H9 (cell line): ENCODE results near the gene RHOB. TPM values are rescaled to one million over a fixed set of nuclear protein-coding genes. Genes with fewer than 3 reads are reported as not detected.

Source experiments
- DNase-seq: peaks from one replicate; pipeline ENCODE4 v3.0.0-alpha.2; 2017
- H2AFZ ChIP-seq: one replicate; pipeline ENCODE4 v1.6.1; 2013; ENCODE audit warnings: mild to moderate bottlenecking, low read length, control low read depth, moderate library complexity
- H2AK5ac ChIP-seq: 2 replicates; pipeline ENCODE4 v1.6.1; 2013; ENCODE audit warnings: low read length, control low read depth, mixed read lengths; ENCODE audit not compliant: insufficient read length
- H2BK120ac ChIP-seq: one replicate; pipeline ENCODE4 v1.6.1; 2013; ENCODE audit warnings: low read depth, mild to moderate bottlenecking, low read length, control low read depth, inconsistent platforms; ENCODE audit not compliant: poor library complexity, severe bottlenecking
- H2BK12ac ChIP-seq: 2 replicates; pipeline ENCODE4 v1.6.1; 2013; ENCODE audit warnings: low read length, control low read depth, mixed read lengths, low read depth; ENCODE audit not compliant: insufficient read length
- H2BK15ac ChIP-seq: 2 replicates; pipeline ENCODE4 v1.6.1; 2013; ENCODE audit warnings: low read depth, low read length, control low read depth
- H2BK20ac ChIP-seq: one replicate; pipeline ENCODE4 v1.6.1; 2013; ENCODE audit warnings: low read depth, mild to moderate bottlenecking, low read length, control low read depth, inconsistent platforms; ENCODE audit not compliant: poor library complexity, severe bottlenecking
- H2BK5ac ChIP-seq: 2 replicates; pipeline ENCODE4 v1.6.1; 2013; ENCODE audit warnings: low read length, control low read depth, mixed read lengths; ENCODE audit not compliant: insufficient read length
- H3K14ac ChIP-seq: 2 replicates; pipeline ENCODE4 v1.6.1; 2013; ENCODE audit warnings: low read length, control low read depth; ENCODE audit not compliant: insufficient read depth
- H3K18ac ChIP-seq: 2 replicates; pipeline ENCODE4 v1.6.1; 2013; ENCODE audit warnings: low read depth, mild to moderate bottlenecking, mixed read lengths, low read length, control low read depth; ENCODE audit not compliant: insufficient read length
- H3K23ac ChIP-seq: 2 replicates; pipeline ENCODE4 v1.6.1; 2013; ENCODE audit warnings: low read length, control low read depth, mixed read lengths, low read depth; ENCODE audit not compliant: insufficient read length
- H3K23me2 ChIP-seq: 2 replicates; pipeline ENCODE4 v1.6.1; 2013; ENCODE audit warnings: low read depth, mild to moderate bottlenecking, mixed read lengths, low read length, control low read depth; ENCODE audit not compliant: insufficient read length, poor library complexity, severe bottlenecking
- H3K27ac ChIP-seq: 2 replicates; pipeline ENCODE4 v1.5.1; 2013; ENCODE audit warnings: low read length, control low read depth, mixed read lengths, low read depth; ENCODE audit not compliant: insufficient read length
- H3K27me3 ChIP-seq: 2 replicates; pipeline ENCODE4 v1.6.1; 2013; ENCODE audit warnings: low read length, control low read depth, inconsistent platforms; ENCODE audit not compliant: insufficient read depth
- H3K4ac ChIP-seq: 2 replicates; pipeline ENCODE4 v1.6.1; 2013; ENCODE audit warnings: low read depth, mild to moderate bottlenecking, control low read depth, inconsistent platforms, low read length, moderate library complexity
- H3K4me1 ChIP-seq: 2 replicates; pipeline ENCODE4 v1.6.1; 2013; ENCODE audit warnings: low read length, control low read depth, inconsistent platforms; ENCODE audit not compliant: insufficient read depth
- H3K4me2 ChIP-seq: 2 replicates; pipeline ENCODE4 v1.6.1; 2013; ENCODE audit warnings: low read length, control low read depth, mixed read lengths; ENCODE audit not compliant: insufficient read length, insufficient read depth
- H3K56ac ChIP-seq: 2 replicates; pipeline ENCODE4 v1.6.1; 2013; ENCODE audit warnings: low read depth, mild to moderate bottlenecking, mixed read lengths, low read length, control low read depth; ENCODE audit not compliant: insufficient read length
- H3K79me1 ChIP-seq: 2 replicates; pipeline ENCODE4 v1.6.1; 2013; ENCODE audit warnings: low read depth, mild to moderate bottlenecking, moderate library complexity, low read length, control low read depth, inconsistent platforms; ENCODE audit not compliant: insufficient read depth, poor library complexity, severe bottlenecking
- H3K79me2 ChIP-seq: 2 replicates; pipeline ENCODE4 v1.6.1; 2013; ENCODE audit warnings: low read length, control low read depth, inconsistent platforms; ENCODE audit not compliant: insufficient read depth
- H3K9ac ChIP-seq: 2 replicates; pipeline ENCODE4 v1.6.1; 2013; ENCODE audit warnings: low read length, control low read depth, mixed read lengths; ENCODE audit not compliant: insufficient read length; ENCODE audit errors: extremely low read depth
- H3K9me3 ChIP-seq: one replicate; pipeline ENCODE4 v1.6.1; 2013; ENCODE audit warnings: low read depth, low read length, inconsistent platforms; ENCODE audit not compliant: control insufficient read depth
- H3T11ph ChIP-seq: one replicate; pipeline ENCODE4 v1.6.1; 2013; ENCODE audit warnings: mild to moderate bottlenecking, low read length, control low read depth, inconsistent platforms
- H4K20me1 ChIP-seq: one replicate; pipeline ENCODE4 v1.6.1; 2013; ENCODE audit not compliant: control insufficient read depth, insufficient read length, insufficient read depth
- H4K5ac ChIP-seq: 2 replicates; pipeline ENCODE4 v1.6.1; 2013; ENCODE audit warnings: low read depth, mild to moderate bottlenecking, mixed read lengths, low read length, control low read depth; ENCODE audit not compliant: insufficient read length
- H4K8ac ChIP-seq: replicated peaks from 2 replicates; pipeline ENCODE4 v1.6.1; 2013; ENCODE audit warnings: low read length, control low read depth, mixed read lengths, low read depth; ENCODE audit not compliant: insufficient read length
- H4K91ac ChIP-seq: 2 replicates; pipeline ENCODE4 v1.6.1; 2013; ENCODE audit warnings: low read depth, mild to moderate bottlenecking, moderate library complexity, mixed read lengths, low read length, control low read depth; ENCODE audit not compliant: insufficient read length
- H3K27ac Mint-ChIP-seq, 3 experiments: 2 replicates in 2 of 3; 3 replicates in 1 of 3; pipeline ENCODE4 v1.8.0; 2020 to 2021; ENCODE audit warnings: mixed read lengths in 3 of 3, mild to moderate bottlenecking in 1 of 3, moderate library complexity in 1 of 3
- H3K27me3 Mint-ChIP-seq: 2 replicates; pipeline ENCODE4 v1.8.0; 2021; ENCODE audit warnings: low read depth, mild to moderate bottlenecking, moderate library complexity, mixed read lengths
- H3K36me3 Mint-ChIP-seq, 3 experiments: 2 replicates in 2 of 3; 3 replicates in 1 of 3; pipeline ENCODE4 v1.8.0; 2020 to 2021; ENCODE audit warnings: low read depth in 3 of 3, mixed read lengths in 3 of 3; ENCODE audit not compliant: insufficient read depth in 1 of 3
- H3K4me1 Mint-ChIP-seq, 2 experiments: 2 replicates each; pipeline ENCODE4 v1.8.0; 2020; ENCODE audit warnings: mixed read lengths in 2 of 2
- H3K4me3 Mint-ChIP-seq, 2 experiments: 2 replicates in 1 of 2; 3 replicates in 1 of 2; pipeline ENCODE4 v1.8.0; 2020 to 2021; ENCODE audit warnings: mild to moderate bottlenecking in 2 of 2, mixed read lengths in 2 of 2, moderate library complexity in 1 of 2
- H3K9me3 Mint-ChIP-seq, 2 experiments: 2 replicates in 1 of 2; 3 replicates in 1 of 2; pipeline ENCODE4 v1.8.0; 2020; ENCODE audit warnings: mild to moderate bottlenecking in 2 of 2, mixed read lengths in 2 of 2, moderate library complexity in 1 of 2
- CTCF ChIP-seq: fragments of 200-600 bp; sonication (generic); conservative IDR thresholded peaks from 3 replicates; pipeline ENCODE4 v1.8.0; 2021; ENCODE audit warnings: antibody characterized with exemption, mild to moderate bottlenecking
- WGBS: extraction: QIAGEN DNeasy Blood & Tissue Kit; methylation state at CpG from one replicate; pipeline ENCODE4 v1.1.7; 2013; ENCODE audit warnings: missing lambda C conversion rate, low lambda C conversion rate, mixed read lengths; ENCODE audit not compliant: insufficient read length; ENCODE audit errors: extremely low coverage; 5-methylcytosine and 5-hydroxymethylcytosine counted together
- total RNA-seq: library from RNA; stranded (reverse); gene quantifications from 2 replicates; pipeline ENCODE4 v1.2.1, GENCODE V29; 2021

Gene RHOB
- total RNA-seq, 1 experiment from 2014 or later, result 10.3 TPM

DNA sequence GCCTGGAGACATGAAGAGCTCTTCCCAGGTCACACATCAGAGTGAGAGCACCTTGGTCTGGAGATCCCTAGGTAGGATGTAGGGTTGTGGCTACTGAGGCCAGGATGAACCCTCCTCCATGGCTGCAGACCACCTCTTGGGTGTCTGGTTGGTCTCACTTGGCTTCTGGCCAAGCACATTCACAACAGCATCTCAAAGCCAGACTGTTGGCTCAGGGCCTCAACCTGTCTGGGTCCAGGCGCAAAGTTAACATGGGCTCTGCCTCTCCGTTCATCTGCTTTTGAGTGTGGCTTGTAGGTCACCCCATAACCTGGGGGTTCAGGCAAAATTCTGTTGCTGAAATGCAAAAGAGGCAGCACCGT is 40.1 kb downstream of the RHOB start:
- Histone ChIP-seq H4K5ac (no peak overlapping the region), H3K27me3 (no peaks in the 10 kb centered on the region), H3K9me3 (no peaks in the 10 kb centered on the region), H3K4me1 (peaks cover 2% of the 10 kb centered on the region; the same call in 1 of the 2 replicates), H3K4ac (no peak overlapping the region), H2AFZ (no peak overlapping the region), H3K4me2 (no peak overlapping the region), H3K18ac (no peak overlapping the region), H2BK12ac (no peak overlapping the region), H3K9ac (no peak overlapping the region), H2BK15ac (no peak overlapping the region), H3K79me1 (no peaks in the 10 kb centered on the region), H3K27ac (no peak overlapping the region), H2BK5ac (no peak overlapping the region), H2BK120ac (no peak overlapping the region), H3K23ac (no peak overlapping the region), H3K23me2 (no peaks in the 10 kb centered on the region), H4K20me1 (no peaks in the 10 kb centered on the region), H3K79me2 (no peaks in the 10 kb centered on the region), H3K14ac (0 out of 2 replicates have a peak overlapping the region, but pooled peaks have one; percentile 17), H2BK20ac (no peak overlapping the region), H2AK5ac (no peak overlapping the region), H4K8ac (no peak overlapping the region), H3T11ph (no peak overlapping the region), H4K91ac (no peak overlapping the region), H3K56ac (no peak overlapping the region)
- H3K4me1 Mint-ChIP-seq, result peaks cover 30 to 34% of the 10 kb centered on the region in 2 experiments
- no peak for DNase-seq
- no peak for TF ChIP-seq CTCF
- no peak overlapping the region for H3K4me3 Mint-ChIP-seq
- H3K36me3 Mint-ChIP-seq, result no peaks in the 10 kb centered on the region
- no peaks in the 10 kb centered on the region for H3K9me3 Mint-ChIP-seq
- WGBS, result no CpG with 5 or more reads among the region's 3 CpGs
- H3K27me3 Mint-ChIP-seq, result peaks cover 55% of the 10 kb centered on the region
- no peak overlapping the region for H3K27ac Mint-ChIP-seq
